Glomerular endothelial cell (primary cell): ENCODE measurements around the gene DCLK2. TPM values are rescaled to one million over a fixed set of nuclear protein-coding genes. Genes with fewer than 3 reads are reported as not detected.

ENCODE experiments used
- DNase-seq: peaks from one replicate; pipeline ENCODE4 v3.0.0-alpha.2; 2011; ENCODE audit warnings: low read depth, low spot score; ENCODE audit errors: extremely low read depth
- total RNA-seq: library from RNA; depleted of rRNA; stranded (reverse); fragments of >200 nt; gene quantifications from 2 replicates; pipeline ENCODE4 v1.2.3, GENCODE V29; 2015

DCLK2 gene
- total RNA-seq, 1 donor from 2014 or later: 10.0 TPM

DNA sequence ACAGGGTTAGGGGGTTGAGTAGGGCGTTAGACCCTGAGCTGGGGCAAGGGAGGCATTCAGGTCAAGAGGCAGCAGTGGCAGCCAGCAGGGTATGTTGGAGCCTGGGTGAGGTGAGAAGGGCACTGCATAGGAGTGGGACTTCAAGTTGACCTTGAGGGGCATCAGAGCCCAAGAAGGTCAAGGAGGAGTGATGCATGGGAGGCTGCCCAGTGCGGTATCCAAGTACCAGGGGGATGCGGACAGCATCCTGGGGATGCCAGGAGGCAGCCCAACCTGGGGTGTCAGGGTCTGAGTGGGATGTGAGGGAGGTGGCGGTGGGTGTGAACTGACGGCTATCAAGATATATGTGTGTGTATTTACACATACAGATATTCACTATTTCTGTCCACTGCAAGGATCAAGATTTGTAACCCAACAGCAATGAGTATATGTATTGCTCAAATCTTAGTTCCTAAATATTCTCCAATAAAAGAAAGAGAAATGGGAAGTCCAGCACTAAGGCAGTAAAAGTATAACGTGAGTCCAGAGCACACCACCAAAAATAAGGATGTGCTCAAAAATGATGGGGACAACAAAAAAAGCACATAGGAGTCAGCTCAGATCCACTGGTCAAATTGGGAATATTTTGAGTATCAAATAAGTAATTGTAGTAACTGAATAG, 9.8 kb upstream of the DCLK2 start:
- DNase-seq: no peak

DNA sequence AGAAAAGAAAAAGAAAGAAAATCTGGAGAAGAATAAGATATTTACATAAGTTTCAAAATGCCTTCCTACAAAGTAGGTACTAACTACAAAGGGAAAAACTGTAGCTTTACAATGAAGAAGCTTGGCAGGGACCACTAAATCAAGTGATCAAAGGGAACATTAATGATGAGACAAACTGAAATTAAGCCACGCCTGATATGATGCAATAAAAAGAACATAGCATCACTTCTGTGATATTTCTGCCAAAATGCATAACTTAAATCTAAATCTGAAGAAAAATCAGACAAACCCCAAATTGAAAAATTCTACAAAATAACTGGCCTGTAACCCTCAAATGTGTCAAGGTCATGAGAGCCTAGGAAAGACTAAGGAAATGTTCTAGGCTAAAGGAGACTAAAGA, 8.9 kb upstream of the DCLK2 start:
- no peak for DNase-seq

DNA sequence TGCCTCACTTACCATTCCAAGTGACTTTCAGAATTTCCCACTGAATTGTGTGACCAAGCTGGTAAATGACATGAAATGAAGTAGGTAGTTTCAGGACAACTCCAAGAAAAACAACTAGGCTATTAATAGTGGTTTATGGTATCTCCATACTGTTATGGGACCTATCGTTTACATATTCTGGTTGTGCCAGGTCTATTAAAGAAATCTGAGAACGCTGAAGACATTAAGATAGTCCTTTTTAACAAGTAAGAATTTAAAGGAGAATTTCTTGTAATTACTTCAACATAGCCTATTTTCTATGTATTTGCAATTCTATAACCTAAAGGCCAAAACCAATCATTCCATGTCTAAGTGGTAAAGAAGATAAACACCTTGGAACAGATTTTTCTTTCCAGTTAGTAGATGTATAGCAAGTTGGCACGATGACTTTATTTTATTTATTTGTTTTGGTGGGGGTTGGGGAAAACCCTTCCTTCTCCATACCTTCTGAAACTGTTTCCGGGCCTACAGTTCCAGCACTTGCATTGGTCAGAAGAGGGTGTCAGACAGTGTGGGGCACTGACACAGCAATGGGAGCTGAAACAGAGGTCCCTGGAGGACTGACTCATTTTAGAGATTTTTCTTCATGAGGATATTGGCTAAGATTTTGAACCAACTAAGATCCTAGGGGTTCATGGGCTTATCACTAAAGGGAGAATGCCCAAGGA, 7.6 kb upstream of the DCLK2 start:
- DNase-seq: no peak

DNA sequence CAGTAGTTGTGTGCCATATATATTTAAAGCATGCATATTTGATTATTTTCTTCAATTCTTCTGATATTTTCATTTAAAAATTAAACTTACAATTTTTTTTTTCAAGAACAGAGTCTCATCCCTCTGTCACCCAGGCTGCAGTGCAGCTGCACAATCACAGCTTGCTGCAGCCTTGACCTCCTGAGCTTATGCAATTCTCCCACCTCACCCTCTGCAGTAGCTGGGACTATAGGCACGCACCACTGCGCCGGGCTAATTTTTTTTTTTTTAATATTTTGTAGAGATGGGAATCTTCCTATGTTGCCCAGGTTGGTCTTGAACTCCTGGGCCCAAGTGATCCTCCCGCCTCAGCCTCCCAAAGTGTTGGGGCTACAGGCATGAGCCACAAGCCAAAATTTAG, 5.8 kb upstream of the DCLK2 start:
- DNase-seq: no peak

DNA sequence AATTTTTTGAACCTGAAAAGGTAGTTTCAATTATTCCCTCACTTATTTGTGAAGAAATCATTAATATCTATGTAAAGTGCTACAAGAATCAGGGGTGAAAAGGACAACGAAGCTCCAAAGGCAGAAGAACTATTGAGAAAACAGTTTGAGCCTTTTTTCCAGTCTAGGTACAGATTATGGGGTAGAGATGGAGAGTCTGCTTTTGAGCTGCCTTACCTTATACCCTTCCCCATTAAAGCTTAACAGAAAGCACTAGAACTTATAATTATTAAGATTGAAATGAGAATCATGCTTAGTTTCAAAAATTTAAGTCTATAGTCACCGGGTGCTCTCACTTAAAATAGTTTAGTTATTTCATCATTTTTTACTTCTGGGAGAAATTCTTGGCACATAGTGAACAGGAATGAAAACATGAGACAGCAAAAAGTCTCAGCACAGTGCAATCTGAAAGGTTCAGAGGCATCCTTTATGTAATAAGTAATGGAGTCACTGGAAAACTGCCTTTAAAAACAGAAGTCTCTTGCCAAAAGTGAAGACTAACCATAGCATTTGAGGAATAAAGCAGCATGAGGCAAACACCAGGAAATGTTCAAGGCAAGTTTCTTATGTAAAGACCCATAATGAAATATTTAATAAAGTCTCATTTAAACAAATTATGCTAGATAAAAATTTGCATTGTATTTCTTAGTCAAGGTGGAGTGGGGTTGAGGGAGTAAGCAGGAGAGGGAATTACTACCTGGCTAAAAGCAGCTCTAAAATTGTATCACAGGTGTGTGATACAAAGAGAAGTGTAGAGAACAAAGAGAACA, 5.1 kb upstream of the DCLK2 start:
- DNase-seq: no peak

- DNase-seq: no peak
Observed at GRCh38 chr4:150074064-150074463, 4.2 kb upstream of the DCLK2 start.

DNA sequence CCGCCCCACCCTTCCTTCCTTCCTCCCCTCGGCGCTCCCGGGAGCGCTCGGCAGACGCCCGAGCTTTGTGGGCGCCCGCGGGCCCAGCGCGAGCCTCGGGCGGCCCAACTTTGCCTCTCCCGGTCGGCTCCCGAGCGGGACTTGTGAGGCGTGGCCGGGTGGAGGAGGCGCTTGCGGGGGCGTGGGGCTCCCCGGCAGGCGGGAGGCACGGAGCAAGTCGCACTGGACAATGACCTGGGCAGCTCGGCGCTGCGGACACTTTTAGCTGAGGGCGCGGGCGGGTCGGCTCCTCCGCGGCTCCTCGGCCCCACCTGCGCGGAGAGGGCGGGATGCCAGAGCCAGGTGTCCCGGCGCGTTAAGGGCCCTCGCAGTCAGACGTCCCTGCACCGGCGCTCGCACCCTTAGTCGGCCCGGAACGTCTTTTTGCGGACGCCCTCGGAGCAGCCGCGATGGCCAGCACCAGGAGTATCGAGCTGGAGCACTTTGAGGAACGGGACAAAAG, 385 bp downstream of the DCLK2 start:
- DNase-seq: no peak

DNA sequence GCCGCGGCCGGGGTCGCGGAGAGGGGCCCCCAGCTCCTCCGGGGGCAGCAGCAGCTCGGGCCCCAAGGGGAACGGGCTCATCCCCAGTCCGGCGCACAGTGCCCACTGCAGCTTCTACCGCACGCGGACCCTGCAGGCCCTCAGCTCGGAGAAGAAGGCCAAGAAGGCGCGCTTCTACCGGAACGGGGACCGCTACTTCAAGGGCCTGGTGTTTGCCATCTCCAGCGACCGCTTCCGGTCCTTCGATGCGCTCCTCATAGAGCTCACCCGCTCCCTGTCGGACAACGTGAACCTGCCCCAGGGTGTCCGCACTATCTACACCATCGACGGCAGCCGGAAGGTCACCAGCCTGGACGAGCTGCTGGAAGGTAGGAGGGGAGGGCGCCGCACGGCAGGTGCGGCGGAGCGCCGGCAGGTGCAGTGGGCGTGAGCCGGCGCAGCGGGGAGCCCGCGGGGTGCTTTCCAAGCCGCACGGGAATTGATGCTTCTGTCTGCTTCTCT, 886 bp downstream of the DCLK2 start:
- DNase-seq: no peak

- DNase-seq: no peak
Observed at GRCh38 chr4:150080337-150080736, 2.1 kb downstream of the DCLK2 start.

DNA sequence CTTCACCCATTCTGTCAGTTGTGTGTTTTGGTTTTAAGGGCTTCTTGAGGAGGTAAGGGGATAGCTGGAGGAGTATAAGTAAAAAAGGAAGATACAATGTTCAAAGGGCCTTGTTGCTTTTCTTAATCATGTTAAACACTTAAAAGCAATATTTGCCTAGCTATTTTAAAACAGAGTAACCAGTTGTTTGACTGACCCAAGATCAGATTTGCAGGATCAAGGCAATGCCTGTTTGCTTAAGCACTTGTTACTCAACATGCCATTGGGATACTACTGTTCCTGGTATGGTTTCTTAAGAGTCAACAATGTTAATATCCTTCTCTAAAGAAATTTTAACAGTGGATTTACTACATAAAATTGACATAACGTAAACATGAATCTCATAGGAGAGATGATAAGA, 2.6 kb downstream of the DCLK2 start:
- no peak for DNase-seq

GRCh38 chr4:150082241-150082640, 4.0 kb downstream of the DCLK2 start:
- DNase-seq: no peak

DNA sequence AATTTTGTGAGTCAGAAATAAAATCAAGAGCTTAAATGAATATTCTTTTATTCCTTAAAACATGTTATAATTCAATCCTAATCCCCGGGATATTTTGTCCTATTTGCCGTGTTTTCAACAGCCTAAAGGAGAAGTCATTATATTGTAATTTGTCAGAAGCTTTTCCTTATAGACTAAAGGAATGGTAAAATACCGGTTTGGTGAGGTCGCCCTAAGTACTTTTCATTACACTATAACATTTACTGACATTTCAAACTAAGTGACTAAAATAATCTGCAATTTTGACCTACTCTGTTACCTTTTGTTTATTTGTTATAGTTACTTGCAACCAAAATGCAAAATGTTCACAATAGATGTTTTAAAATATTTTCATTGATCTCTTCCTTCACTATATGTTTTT, 8.8 kb downstream of the DCLK2 start:
- no peak for DNase-seq

- DNase-seq: no peak
Observed at GRCh38 chr4:150089732-150090131, 11.5 kb downstream of the DCLK2 start.

GRCh38 chr4:150090836-150091235, 12.6 kb downstream of the DCLK2 start:
- no peak for DNase-seq

GRCh38 chr4:150094676-150095075, 16.4 kb downstream of the DCLK2 start:
- no peak for DNase-seq

DNA sequence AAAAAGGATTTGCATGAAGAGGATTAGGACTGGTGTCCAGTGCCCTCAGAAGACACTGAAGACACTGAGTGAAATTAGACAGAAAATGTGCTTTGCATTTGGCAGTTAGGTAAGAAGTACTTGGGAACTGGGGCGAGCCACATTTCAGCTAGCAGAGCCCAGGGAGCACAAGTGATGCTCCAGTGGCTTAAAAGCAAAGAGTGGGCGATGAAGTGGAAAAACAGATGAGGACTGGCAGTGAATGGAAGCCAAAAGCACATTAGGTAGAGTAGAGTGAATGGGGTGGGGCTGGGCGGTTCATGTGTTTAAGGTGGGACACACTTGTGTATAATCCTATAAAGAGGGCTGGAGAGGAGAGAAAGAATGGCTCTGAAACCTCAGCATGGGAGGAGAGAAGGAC, 18.4 kb downstream of the DCLK2 start:
- no peak for DNase-seq

GRCh38 chr4:150098214-150098613, 20.0 kb downstream of the DCLK2 start:
- DNase-seq: no peak

- DNase-seq: no peak
Observed at GRCh38 chr4:150104404-150105027, 26.3 kb downstream of the DCLK2 start.

DNA sequence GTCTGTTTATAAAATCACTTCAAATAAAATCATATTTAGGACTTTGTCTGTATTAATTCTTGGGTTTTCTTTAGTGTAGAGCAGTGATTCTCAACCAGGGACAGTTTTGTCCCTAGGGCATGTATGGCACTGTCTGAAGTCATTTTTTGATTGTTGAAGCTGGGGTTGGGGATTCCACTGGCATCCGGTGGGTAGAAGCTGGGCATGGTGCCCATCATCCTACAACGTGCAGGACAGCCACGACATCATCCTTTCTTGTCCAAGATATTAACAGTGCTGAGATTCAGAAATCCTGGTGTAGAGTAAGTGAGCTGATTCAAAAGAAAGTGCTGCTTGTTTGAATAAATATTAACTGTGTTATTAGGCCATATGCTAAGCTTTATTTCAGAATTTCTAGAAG, 28.6 kb downstream of the DCLK2 start:
- no peak for DNase-seq

- no peak for DNase-seq
Observed at GRCh38 chr4:150108691-150109090, 30.4 kb downstream of the DCLK2 start.

DNA sequence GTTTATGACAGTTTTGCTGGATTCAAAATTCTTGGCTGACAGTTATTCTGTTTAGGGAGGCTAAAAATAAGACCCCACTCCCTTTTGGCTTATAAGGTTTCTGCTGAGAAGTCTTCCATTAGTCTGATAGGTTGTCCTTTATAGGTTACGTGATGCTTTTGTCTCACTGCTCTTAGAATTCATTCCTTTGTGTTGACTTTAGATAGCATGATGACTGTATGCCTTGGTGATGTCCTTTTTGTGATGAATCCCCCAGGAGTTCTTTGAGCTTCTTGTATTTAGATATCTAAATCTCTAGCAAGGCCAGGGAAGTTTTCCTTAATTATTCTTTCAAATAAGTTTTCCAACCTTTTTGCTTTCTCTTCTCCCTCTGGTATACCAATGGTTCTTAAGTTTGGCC, 36.4 kb downstream of the DCLK2 start:
- DNase-seq: no peak
